GM10266 (cell line): ENCODE measurements around the gene CFAP97.

Source experiments
- DNase-seq: peaks from one replicate; pipeline ENCODE4 v3.0.0; 2012; ENCODE audit errors: extremely low spot score
- TF ChIP-seq, protein P1 (sequence below): IDR thresholded peaks from 2 replicates; pipeline ENCODE4 v1.5.1; 2012; ENCODE audit warnings: mild to moderate bottlenecking, low read depth; ENCODE audit not compliant: control insufficient read depth, insufficient read depth; ENCODE audit errors: missing control alignments

The CFAP97 gene

DNA sequence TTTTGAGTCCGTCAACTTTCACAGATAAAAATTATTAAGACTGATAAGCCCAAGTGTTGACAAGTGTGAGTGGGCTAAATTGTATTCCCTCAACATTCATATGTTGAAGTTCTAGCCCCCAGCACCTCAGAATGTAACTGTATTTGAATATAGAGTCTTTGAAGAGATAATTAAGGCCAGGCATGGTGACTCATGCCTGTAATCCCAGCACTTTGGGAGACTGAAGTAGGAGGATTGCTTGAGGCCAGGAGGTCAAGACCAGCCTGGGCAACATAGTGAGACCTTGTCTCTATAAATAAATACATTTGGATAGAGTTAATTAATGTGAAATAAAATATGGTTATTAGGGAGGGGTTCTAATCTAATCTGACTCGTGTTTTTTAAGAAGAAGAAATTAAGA is 90.5 kb downstream of the CFAP97 start:
- TF ChIP-seq, protein P1, sequence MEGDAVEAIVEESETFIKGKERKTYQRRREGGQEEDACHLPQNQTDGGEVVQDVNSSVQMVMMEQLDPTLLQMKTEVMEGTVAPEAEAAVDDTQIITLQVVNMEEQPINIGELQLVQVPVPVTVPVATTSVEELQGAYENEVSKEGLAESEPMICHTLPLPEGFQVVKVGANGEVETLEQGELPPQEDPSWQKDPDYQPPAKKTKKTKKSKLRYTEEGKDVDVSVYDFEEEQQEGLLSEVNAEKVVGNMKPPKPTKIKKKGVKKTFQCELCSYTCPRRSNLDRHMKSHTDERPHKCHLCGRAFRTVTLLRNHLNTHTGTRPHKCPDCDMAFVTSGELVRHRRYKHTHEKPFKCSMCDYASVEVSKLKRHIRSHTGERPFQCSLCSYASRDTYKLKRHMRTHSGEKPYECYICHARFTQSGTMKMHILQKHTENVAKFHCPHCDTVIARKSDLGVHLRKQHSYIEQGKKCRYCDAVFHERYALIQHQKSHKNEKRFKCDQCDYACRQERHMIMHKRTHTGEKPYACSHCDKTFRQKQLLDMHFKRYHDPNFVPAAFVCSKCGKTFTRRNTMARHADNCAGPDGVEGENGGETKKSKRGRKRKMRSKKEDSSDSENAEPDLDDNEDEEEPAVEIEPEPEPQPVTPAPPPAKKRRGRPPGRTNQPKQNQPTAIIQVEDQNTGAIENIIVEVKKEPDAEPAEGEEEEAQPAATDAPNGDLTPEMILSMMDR = no peak
- no peak for DNase-seq

DNA sequence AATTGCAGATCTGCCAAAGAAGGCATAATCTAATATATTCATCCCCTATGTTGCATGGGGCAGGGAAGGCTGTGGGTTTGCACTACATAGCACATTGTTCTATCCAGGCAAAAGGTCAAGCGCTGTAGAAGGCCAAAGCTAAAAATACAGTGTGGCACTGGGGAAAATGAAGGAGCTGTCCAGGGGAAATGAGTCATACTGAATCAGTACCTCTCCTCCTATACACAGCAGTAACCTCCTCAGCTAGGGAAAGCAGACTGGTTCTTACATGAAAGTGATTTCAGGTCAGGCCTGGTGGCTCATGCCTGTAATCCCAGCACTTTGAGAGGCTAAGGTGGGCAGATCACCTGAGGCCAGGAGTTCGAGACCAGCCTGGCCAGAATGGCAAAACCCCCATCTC is 91.7 kb downstream of the CFAP97 start:
- no peak for DNase-seq
- TF ChIP-seq, protein P1 = no peak

DNA sequence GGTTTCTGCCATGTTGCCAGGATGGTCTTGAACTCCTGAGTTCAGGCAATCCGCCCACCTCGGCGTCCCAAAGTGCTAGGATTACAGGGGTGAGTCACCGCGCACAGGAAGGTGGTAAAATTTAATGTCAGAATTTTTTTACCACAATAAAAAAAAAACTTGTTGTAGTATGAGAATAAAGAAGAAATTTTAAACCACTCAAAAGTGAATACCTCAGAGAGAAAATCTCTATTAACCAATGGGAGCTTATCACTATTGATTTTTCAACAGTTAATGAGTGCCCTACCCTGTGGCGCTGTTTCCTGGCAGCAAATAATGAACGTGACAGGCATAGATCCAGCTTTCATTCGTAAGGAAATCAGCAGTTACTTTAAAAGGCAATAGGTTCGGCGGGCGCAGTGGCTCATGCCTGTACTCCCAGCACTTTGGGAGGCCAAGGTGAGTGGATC is 93.4 kb downstream of the CFAP97 start:
- DNase-seq = no peak
- TF ChIP-seq, protein P1 = no peak

DNA sequence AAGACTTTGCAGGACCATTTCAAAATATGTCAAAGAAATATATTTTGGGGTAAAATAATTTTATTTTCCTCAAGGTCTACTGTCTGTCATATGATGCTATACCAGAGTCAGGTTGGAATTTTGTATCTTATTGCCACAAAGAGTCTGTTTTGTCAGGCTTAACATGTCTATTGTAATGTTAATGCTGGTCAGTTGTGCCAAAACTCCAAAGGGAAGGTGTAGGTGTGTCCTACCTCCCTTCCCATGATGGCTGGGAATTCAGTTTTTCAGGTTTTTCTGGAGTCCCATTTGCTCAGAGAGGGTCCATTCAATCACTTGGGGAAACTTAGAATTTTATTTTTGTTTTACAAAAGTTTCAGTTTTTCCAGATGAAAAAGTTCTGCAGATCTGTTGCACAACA is 94.1 kb downstream of the CFAP97 start:
- DNase-seq = no peak
- TF ChIP-seq, protein P1 = no peak
